Breast epithelium (tissue), 4 donors: Measurements from ENCODE around the gene KDM4C. TPM values are rescaled to one million over a fixed set of nuclear protein-coding genes. Genes with fewer than 3 reads are reported as not detected.
"Not testable (repeated sequence)": the region's sequence is repeated elsewhere in the genome, so short reads cannot be mapped to it uniquely, and the experiment has no call there.

Source experiments
- DNase-seq, 2 donors: peaks; one replicate each; pipeline ENCODE4 v3.0.0-alpha.2; 2019; ENCODE audit warnings: low spot score in 2 of 2
- H3K27ac ChIP-seq, 2 donors: fragments of 200-600 bp; sonication (generic) in 1 of 2; one replicate each; pipeline ENCODE4 v1.5.1; 2016 to 2019; ENCODE audit warnings: mild to moderate bottlenecking in 1 of 2
- H3K27me3 ChIP-seq, 2 donors: fragments of 200-600 bp; sonication (generic) in 1 of 2; one replicate each; pipeline versions ENCODE4 v1.5.1 to v1.6.0; 2017 to 2019; ENCODE audit warnings: control low read depth in 1 of 2, mild to moderate bottlenecking in 1 of 2
- H3K36me3 ChIP-seq: fragments of 200-600 bp; one replicate; pipeline ENCODE4 v1.5.1; 2019
- H3K4me1 ChIP-seq, 2 donors: fragments of 200-600 bp; sonication (generic); one replicate each; pipeline ENCODE4 v1.5.1; 2016 to 2019; ENCODE audit warnings: control low read depth in 1 of 2
- H3K4me3 ChIP-seq, 3 donors: fragments of 200-600 bp; sonication (generic); 1 replicate in 2 of 3; 2 replicates in 1 of 3; pipeline ENCODE4 v1.5.1; 2016 to 2019; ENCODE audit warnings: mild to moderate bottlenecking in 3 of 3, moderate library complexity in 2 of 3
- H3K9me3 ChIP-seq, 2 donors: fragments of 200-600 bp; sonication (generic) in 1 of 2; one replicate each; pipeline ENCODE4 v1.5.1; 2016 to 2019; ENCODE audit warnings: control low read depth in 1 of 2
- POLR2A ChIP-seq: fragments of 450-650 bp; IDR thresholded peaks from one replicate; pipeline ENCODE4 v1.6.1; 2016; ENCODE audit warnings: antibody characterized with exemption, mild to moderate bottlenecking, moderate library complexity
- POLR2AphosphoS5 ChIP-seq, 3 donors: sonication (generic); formaldehyde crosslinking; IDR thresholded peaks; one replicate each; pipeline ENCODE4 v1.6.1; 2017; ENCODE audit warnings: antibody characterized with exemption in 3 of 3
- intact Hi-C: fragments of 100-400 bp; cut with DNase I; formaldehyde crosslinking; loops from one replicate; pipeline ENCODE4 v1.15.1; 2023; ENCODE audit warnings: low total_unique reads
- total RNA-seq, 3 donors: library from RNA; depleted of rRNA; stranded (reverse); fragments of >200 nt; gene quantifications; one replicate each; pipeline ENCODE4 v1.1.0, GENCODE V29; 2016
- TF ChIP-seq, protein P1 (sequence below), 3 donors: fragments of 450-650 bp; IDR thresholded peaks; one replicate each; pipeline ENCODE4 v1.5.1; 2016 to 2017; ENCODE audit warnings: antibody characterized with exemption in 3 of 3, mild to moderate bottlenecking in 3 of 3, moderate library complexity in 3 of 3

KDM4C gene
- total RNA-seq, 3 donors from 2014 or later = 37.8 to 80.9 (median 60.0) TPM

GRCh38 chr9:7174884-7175283 is 417.1 kb downstream of the KDM4C start:
- no peak for DNase-seq
- no peaks in the 10 kb centered on the region for H3K4me1 ChIP-seq
- TF ChIP-seq, protein P1, sequence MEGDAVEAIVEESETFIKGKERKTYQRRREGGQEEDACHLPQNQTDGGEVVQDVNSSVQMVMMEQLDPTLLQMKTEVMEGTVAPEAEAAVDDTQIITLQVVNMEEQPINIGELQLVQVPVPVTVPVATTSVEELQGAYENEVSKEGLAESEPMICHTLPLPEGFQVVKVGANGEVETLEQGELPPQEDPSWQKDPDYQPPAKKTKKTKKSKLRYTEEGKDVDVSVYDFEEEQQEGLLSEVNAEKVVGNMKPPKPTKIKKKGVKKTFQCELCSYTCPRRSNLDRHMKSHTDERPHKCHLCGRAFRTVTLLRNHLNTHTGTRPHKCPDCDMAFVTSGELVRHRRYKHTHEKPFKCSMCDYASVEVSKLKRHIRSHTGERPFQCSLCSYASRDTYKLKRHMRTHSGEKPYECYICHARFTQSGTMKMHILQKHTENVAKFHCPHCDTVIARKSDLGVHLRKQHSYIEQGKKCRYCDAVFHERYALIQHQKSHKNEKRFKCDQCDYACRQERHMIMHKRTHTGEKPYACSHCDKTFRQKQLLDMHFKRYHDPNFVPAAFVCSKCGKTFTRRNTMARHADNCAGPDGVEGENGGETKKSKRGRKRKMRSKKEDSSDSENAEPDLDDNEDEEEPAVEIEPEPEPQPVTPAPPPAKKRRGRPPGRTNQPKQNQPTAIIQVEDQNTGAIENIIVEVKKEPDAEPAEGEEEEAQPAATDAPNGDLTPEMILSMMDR (IDR thresholded peaks at IDR 0.05) = no peak
- TF ChIP-seq POLR2A (no peak), POLR2AphosphoS5 (IDR thresholded peaks at IDR 0.05) (no peak)
- no peaks in the 10 kb centered on the region for H3K27me3 ChIP-seq
- H3K27ac ChIP-seq = no peak overlapping the region
- H3K36me3 ChIP-seq = no peaks in the 10 kb centered on the region
- no peaks in the 10 kb centered on the region for H3K9me3 ChIP-seq
- intact Hi-C loops = loop anchor here (5.0 kb wide), 1 partner anchor 582 kb away; no protein-coding TSS in a partner anchor
- H3K4me3 ChIP-seq = no peak overlapping the region

GRCh38 chr9:7176561-7176960 is 418.8 kb downstream of the KDM4C start:
- no peak overlapping the region for H3K27ac ChIP-seq
- no peak for DNase-seq
- intact Hi-C loops = no loop called here
- no peak overlapping the region for H3K4me3 ChIP-seq
- no peaks in the 10 kb centered on the region for H3K9me3 ChIP-seq
- no peaks in the 10 kb centered on the region for H3K27me3 ChIP-seq
- H3K36me3 ChIP-seq = no peaks in the 10 kb centered on the region
- no peaks in the 10 kb centered on the region for H3K4me1 ChIP-seq
- no peak for TF ChIP-seq POLR2A
- TF ChIP-seq, protein P1 (IDR thresholded peaks at IDR 0.05) = no peak
- no peak for TF ChIP-seq POLR2AphosphoS5 (IDR thresholded peaks at IDR 0.05)

DNA sequence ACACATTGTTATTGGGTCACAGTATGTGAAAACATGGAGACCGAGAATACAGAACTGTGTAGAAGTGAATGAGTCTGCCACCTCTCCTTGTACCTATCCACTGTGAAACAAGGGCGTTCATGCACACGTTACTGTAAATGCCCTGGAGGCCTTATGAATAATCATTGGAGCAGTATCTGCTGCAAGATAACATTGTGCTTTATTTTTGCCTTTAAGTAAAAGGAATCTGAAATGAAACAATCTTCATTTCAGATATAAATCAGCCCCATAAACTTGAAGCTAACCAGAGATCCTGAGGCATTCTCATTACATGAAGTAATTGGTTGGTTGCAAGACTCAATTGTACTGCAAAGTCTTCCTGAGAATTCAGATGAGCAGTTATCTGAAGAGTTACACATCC is 419.6 kb downstream of the KDM4C start:
- Histone ChIP-seq H3K27me3 (no peaks in the 10 kb centered on the region), H3K27ac (no peak overlapping the region), H3K4me1 (no peaks in the 10 kb centered on the region), H3K4me3 (no peak overlapping the region), H3K9me3 (no peaks in the 10 kb centered on the region), H3K36me3 (no peaks in the 10 kb centered on the region)
- TF ChIP-seq, protein P1 (IDR thresholded peaks at IDR 0.05) = no peak
- TF ChIP-seq POLR2A (no peak), POLR2AphosphoS5 (IDR thresholded peaks at IDR 0.05) (no peak)
- no peak for DNase-seq
- intact Hi-C loops = no loop called here

DNA sequence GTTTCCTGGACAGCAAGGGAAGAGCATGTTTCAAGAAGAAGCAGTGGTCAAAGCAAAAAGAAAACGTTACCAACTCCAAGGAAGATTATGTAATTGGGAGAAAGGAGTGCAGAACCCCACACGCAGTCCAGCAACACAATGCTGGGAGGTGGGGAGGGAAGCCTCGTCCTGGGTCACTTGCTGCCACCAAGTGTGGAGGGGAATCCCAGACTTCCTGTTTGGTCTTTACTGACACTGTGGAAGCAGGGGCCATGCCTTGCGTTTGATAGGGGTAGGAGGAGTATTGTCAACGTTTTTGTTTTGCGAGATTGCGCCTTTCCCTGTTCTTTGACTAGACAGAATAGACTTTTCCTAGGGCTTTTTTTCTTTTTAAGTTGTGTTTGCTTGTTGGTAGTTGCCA is 421.0 kb downstream of the KDM4C start:
- H3K9me3 ChIP-seq = no peaks in the 10 kb centered on the region
- H3K36me3 ChIP-seq = no peaks in the 10 kb centered on the region
- intact Hi-C loops = no loop called here
- no peaks in the 10 kb centered on the region for H3K4me1 ChIP-seq
- no peak overlapping the region for H3K4me3 ChIP-seq
- H3K27ac ChIP-seq = no peak overlapping the region
- H3K27me3 ChIP-seq = no peaks in the 10 kb centered on the region
- DNase-seq = no peak
- TF ChIP-seq POLR2AphosphoS5 (IDR thresholded peaks at IDR 0.05) (no peak), POLR2A (no peak)
- TF ChIP-seq, protein P1 (IDR thresholded peaks at IDR 0.05) = no peak

GRCh38 chr9:7180247-7180646 is 422.5 kb downstream of the KDM4C start:
- no peak for DNase-seq

DNA sequence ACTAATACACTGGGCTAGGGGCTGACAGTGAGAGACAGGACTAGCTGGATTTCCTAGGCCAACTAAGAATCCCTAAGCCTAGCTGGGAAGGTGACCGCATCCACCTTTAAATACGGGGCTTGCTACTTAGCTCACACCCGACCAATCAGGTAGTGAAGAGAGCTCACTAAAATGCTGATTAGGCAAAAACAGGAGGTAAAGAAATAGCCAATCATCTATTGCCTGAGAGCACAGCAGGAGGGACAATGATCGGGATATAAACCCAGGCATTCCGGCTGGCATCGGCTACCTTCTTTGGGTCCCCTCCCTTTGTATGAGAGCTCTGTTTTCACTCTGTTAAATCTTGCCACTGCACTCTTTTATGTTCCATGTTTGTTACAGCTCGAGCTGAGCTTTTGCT is 425.4 kb downstream of the KDM4C start:
- H3K4me3 ChIP-seq, H3K36me3 ChIP-seq, H3K9me3 ChIP-seq, H3K4me1 ChIP-seq, H3K27ac ChIP-seq, H3K27me3 ChIP-seq, intact Hi-C loops, DNase-seq: not testable (repeated sequence)

More at GRCh38 chr9:7180247-7180646, 422.5 kb downstream of the KDM4C start:
- Histone ChIP-seq H3K4me3 (no peak overlapping the region), H3K4me1 (no peaks in the 10 kb centered on the region), H3K36me3 (no peaks in the 10 kb centered on the region), H3K9me3 (no peaks in the 10 kb centered on the region), H3K27me3 (no peaks in the 10 kb centered on the region), H3K27ac (no peak overlapping the region)
- intact Hi-C loops = no loop called here
- TF ChIP-seq POLR2A = no peak
- TF ChIP-seq, protein P1 (IDR thresholded peaks at IDR 0.05) = no peak
- TF ChIP-seq POLR2AphosphoS5 (IDR thresholded peaks at IDR 0.05) = no peak
